ENCODE measurements around the gene ARHGAP22. TPM values are rescaled to one million over a fixed set of nuclear protein-coding genes. Genes with fewer than 3 reads are reported as not detected.

ARHGAP22 gene
- total RNA-seq, 1 experiment from 2014 or later: 13.5 TPM

GRCh38 chr10:48522011-48522765 lies 82.7 kb downstream of the ARHGAP22 start:
- ChIA-PET CTCF (no interaction called here), POLR2A (no interaction called here)
- H3K4me1 Mint-ChIP-seq (ENCODE audit: low read depth, unreplicated experiment): peaks cover 16% of the 10 kb centered on the region
- Histone ChIP-seq H3K4me1 (peaks cover 8% of the 10 kb centered on the region; the same call in 1 of the 2 replicates), H3K36me3 (ENCODE audit: control insufficient read depth, insufficient read depth, low read length) (no peaks in the 10 kb centered on the region), H3K4me3 (ENCODE audit: low read depth, low read length) (no peak overlapping the region), H3K9me3 (0 out of 2 replicates have a peak, but pooled peaks cover 3% of the 10 kb centered on the region), H3K27me3 (replicated peaks; ENCODE audit: control insufficient read depth, insufficient read depth, low read length) (no peaks in the 10 kb centered on the region)
- H3K4me3 Mint-ChIP-seq (ENCODE audit: unreplicated experiment): no peak overlapping the region
- H3K36me3 Mint-ChIP-seq (ENCODE audit: insufficient read depth, unreplicated experiment): no peaks in the 10 kb centered on the region
- peak in 1 of 2 experiments; percentile 26 for DNase-seq
- intact Hi-C loops (cut with micrococcal nuclease; ENCODE audit: unreplicated experiment): loop anchor here (2.0 kb wide), 1 partner anchor 19 kb away; no protein-coding TSS in a partner anchor
- peaks cover 6% of the 10 kb centered on the region for H3K9me3 Mint-ChIP-seq (ENCODE audit: unreplicated experiment)
- H3K27me3 Mint-ChIP-seq (ENCODE audit: insufficient read depth, unreplicated experiment): no peaks in the 10 kb centered on the region
- BruUV-seq (replicated peaks): no TSS peak
- H3K27ac Mint-ChIP-seq (ENCODE audit: unreplicated experiment): no peak overlapping the region
- TF ChIP-seq CTCF (IDR thresholded peaks at IDR 0.05; ENCODE audit: insufficient read depth in 1 of 2, low read depth in 1 of 2, low read length in 1 of 2, severe bottlenecking in 1 of 2, unreplicated experiment in 1 of 2): no peak

GRCh38 chr10:48520594-48520993 lies 84.3 kb downstream of the ARHGAP22 start:
- TF ChIP-seq CTCF (IDR thresholded peaks at IDR 0.05; ENCODE audit: insufficient read depth in 1 of 2, low read depth in 1 of 2, low read length in 1 of 2, severe bottlenecking in 1 of 2, unreplicated experiment in 1 of 2): no peak
- CTCF ChIA-PET: no interaction called here
- Mint-ChIP-seq H3K4me1 (ENCODE audit: low read depth, unreplicated experiment) (peaks cover 16% of the 10 kb centered on the region), H3K4me3 (ENCODE audit: unreplicated experiment) (no peak overlapping the region), H3K36me3 (ENCODE audit: insufficient read depth, unreplicated experiment) (no peaks in the 10 kb centered on the region), H3K9me3 (ENCODE audit: unreplicated experiment) (peaks cover under 1% of the 10 kb centered on the region), H3K27ac (ENCODE audit: unreplicated experiment) (no peak overlapping the region), H3K27me3 (ENCODE audit: insufficient read depth, unreplicated experiment) (no peaks in the 10 kb centered on the region)
- intact Hi-C loops (cut with micrococcal nuclease; ENCODE audit: unreplicated experiment): no loop called here
- Histone ChIP-seq H3K27me3 (replicated peaks; ENCODE audit: control insufficient read depth, insufficient read depth, low read length) (no peaks in the 10 kb centered on the region), H3K4me3 (ENCODE audit: low read depth, low read length) (no peak overlapping the region), H3K9me3 (peaks cover 6% of the 10 kb centered on the region; the same call in 1 of the 2 replicates), H3K36me3 (ENCODE audit: control insufficient read depth, insufficient read depth, low read length) (no peaks in the 10 kb centered on the region), H3K4me1 (peaks cover 8% of the 10 kb centered on the region; the same call in 1 of the 2 replicates)
- peak in 1 of 2 experiments; percentile 26 for DNase-seq
- no TSS peak for BruUV-seq (replicated peaks)
- POLR2A ChIA-PET: no interaction called here

- intact Hi-C loops (cut with micrococcal nuclease; ENCODE audit: unreplicated experiment): no loop called here
- no peaks in the 10 kb centered on the region for H3K27me3 Mint-ChIP-seq (ENCODE audit: insufficient read depth, unreplicated experiment)
Observed at GRCh38 chr10:48520184-48520506, 84.7 kb downstream of the ARHGAP22 start.

More at GRCh38 chr10:48520184-48520506, 84.7 kb downstream of the ARHGAP22 start:
- POLR2A ChIA-PET: no interaction called here
- H3K36me3 Mint-ChIP-seq (ENCODE audit: insufficient read depth, unreplicated experiment): no peaks in the 10 kb centered on the region
- CTCF ChIA-PET: no interaction called here
- TF ChIP-seq CTCF (IDR thresholded peaks at IDR 0.05; ENCODE audit: insufficient read depth in 1 of 2, low read depth in 1 of 2, low read length in 1 of 2, severe bottlenecking in 1 of 2, unreplicated experiment in 1 of 2): no peak
- no TSS peak for BruUV-seq (replicated peaks)
- peaks cover 8% of the 10 kb centered on the region; the same call in 1 of the 2 replicates for H3K4me1 ChIP-seq
- DNase-seq: no peak
- H3K36me3 ChIP-seq (ENCODE audit: control insufficient read depth, insufficient read depth, low read length): no peaks in the 10 kb centered on the region
- H3K4me3 ChIP-seq (ENCODE audit: low read depth, low read length): no peak overlapping the region
- H3K9me3 ChIP-seq: peaks cover 6% of the 10 kb centered on the region
- H3K27ac Mint-ChIP-seq (ENCODE audit: unreplicated experiment): peak overlapping the region; percentile 5
- no peaks in the 10 kb centered on the region for H3K27me3 ChIP-seq (replicated peaks; ENCODE audit: control insufficient read depth, insufficient read depth, low read length)
- H3K9me3 Mint-ChIP-seq (ENCODE audit: unreplicated experiment): peaks cover 5% of the 10 kb centered on the region
- H3K4me3 Mint-ChIP-seq (ENCODE audit: unreplicated experiment): no peak overlapping the region
- H3K4me1 Mint-ChIP-seq (ENCODE audit: low read depth, unreplicated experiment): peaks cover 16% of the 10 kb centered on the region

Data from Caco-2 (cell line).